Vagina (tissue), 2 donors: ENCODE results near the gene BCAM. TPM values are rescaled to one million over a fixed set of nuclear protein-coding genes. Genes with fewer than 3 reads are reported as not detected.

ENCODE experiments used
- DNase-seq, 2 donors: peaks; one replicate each; pipeline ENCODE4 v3.0.0-alpha.2; 2017; ENCODE audit errors: extremely low spot score in 2 of 2
- H3K27ac ChIP-seq: fragments of 200-600 bp; sonication (generic); one replicate; pipeline ENCODE4 v1.5.1; 2019
- H3K27me3 ChIP-seq: fragments of 200-600 bp; sonication (generic); one replicate; pipeline ENCODE4 v1.5.1; 2019
- H3K36me3 ChIP-seq, 2 donors: fragments of 200-600 bp; sonication (generic); one replicate each; pipeline ENCODE4 v1.5.1; 2017 to 2019
- H3K4me1 ChIP-seq: fragments of 200-600 bp; sonication (generic); one replicate; pipeline ENCODE4 v1.5.1; 2019
- H3K4me3 ChIP-seq, 2 donors: fragments of 200-600 bp; sonication (generic); 1 replicate in 1 of 2; 2 replicates in 1 of 2; pipeline ENCODE4 v1.5.1; 2016 to 2019
- H3K9me3 ChIP-seq: fragments of 200-600 bp; sonication (generic); one replicate; pipeline ENCODE4 v1.5.1; 2019
- POLR2A ChIP-seq, 2 donors: fragments of 450-650 bp; IDR thresholded peaks; one replicate each; pipeline ENCODE4 v1.6.1; 2017; ENCODE audit warnings: antibody characterized with exemption in 2 of 2, mild to moderate bottlenecking in 2 of 2, moderate library complexity in 2 of 2
- POLR2AphosphoS5 ChIP-seq, 2 donors: sonication (generic); formaldehyde crosslinking; IDR thresholded peaks; one replicate each; pipeline ENCODE4 v1.9.0; 2017; ENCODE audit warnings: antibody characterized with exemption in 2 of 2, mild to moderate bottlenecking in 2 of 2, low read depth in 1 of 2; ENCODE audit not compliant: insufficient read depth in 1 of 2
- intact Hi-C: fragments of 100-400 bp; cut with DNase I; formaldehyde crosslinking; loops from one replicate; pipeline ENCODE4 v1.15.1; 2023
- total RNA-seq: library from RNA; depleted of rRNA; stranded (reverse); fragments of >200 nt; gene quantifications from one replicate; pipeline ENCODE4 v1.2.3, GENCODE V29; 2016
- TF ChIP-seq, protein P1 (sequence below), 3 experiments: fragments of 450-650 bp in 2 of 3; fragments of 200-600 bp in 1 of 3; sonication (generic) in 1 of 3; IDR thresholded peaks; one replicate each; pipeline ENCODE4 v1.5.1; 2017 to 2019; ENCODE audit warnings: antibody characterized with exemption in 3 of 3, mild to moderate bottlenecking in 2 of 3, moderate library complexity in 2 of 3

BCAM gene
- total RNA-seq, 1 donor from 2014 or later = 57.2 TPM

DNA sequence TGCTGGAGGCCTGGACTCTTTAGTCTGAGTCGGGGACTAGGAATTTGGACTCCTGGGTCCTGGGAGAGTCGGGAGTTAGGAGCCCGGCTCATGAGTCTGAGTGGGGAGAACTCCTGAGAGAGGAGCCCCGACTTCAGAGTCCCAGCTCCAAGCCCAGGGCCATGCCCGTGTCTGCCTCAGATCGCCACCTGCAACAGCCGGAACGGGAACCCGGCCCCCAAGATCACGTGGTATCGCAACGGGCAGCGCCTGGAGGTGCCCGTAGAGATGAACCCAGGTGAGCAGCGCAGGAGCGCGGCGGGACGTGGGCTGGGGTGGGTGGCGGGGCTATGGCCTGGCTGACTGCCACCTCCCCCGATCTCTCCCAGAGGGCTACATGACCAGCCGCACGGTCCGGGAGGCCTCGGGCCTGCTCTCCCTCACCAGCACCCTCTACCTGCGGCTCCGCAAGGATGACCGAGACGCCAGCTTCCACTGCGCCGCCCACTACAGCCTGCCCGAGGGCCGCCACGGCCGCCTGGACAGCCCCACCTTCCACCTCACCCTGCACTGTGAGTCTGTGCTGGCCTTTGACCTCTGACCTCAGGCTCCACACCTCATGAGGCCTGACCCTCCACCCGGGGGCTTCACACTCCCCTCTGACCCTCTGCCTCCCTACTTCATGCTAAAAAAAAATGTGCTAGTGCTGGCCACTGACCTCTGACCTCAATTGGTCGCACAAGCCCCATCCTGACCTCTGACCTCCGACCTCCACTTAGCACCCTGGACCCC lies 4.4 kb downstream of the BCAM start:
- Histone ChIP-seq H3K27me3 (no peaks in the 10 kb centered on the region), H3K4me1 (peaks cover 31% of the 10 kb centered on the region), H3K27ac (no peak overlapping the region), H3K9me3 (no peaks in the 10 kb centered on the region), H3K36me3 (peaks cover 0 to 17% of the 10 kb centered on the region in 2 donors), H3K4me3 (no peak overlapping the region)
- no peak for DNase-seq
- no peak for TF ChIP-seq POLR2AphosphoS5 (IDR thresholded peaks at IDR 0.05; ENCODE audit: insufficient read depth in 1 of 2, low read depth in 1 of 2)
- no peak for TF ChIP-seq POLR2A (IDR thresholded peaks at IDR 0.05)
- TF ChIP-seq, protein P1, sequence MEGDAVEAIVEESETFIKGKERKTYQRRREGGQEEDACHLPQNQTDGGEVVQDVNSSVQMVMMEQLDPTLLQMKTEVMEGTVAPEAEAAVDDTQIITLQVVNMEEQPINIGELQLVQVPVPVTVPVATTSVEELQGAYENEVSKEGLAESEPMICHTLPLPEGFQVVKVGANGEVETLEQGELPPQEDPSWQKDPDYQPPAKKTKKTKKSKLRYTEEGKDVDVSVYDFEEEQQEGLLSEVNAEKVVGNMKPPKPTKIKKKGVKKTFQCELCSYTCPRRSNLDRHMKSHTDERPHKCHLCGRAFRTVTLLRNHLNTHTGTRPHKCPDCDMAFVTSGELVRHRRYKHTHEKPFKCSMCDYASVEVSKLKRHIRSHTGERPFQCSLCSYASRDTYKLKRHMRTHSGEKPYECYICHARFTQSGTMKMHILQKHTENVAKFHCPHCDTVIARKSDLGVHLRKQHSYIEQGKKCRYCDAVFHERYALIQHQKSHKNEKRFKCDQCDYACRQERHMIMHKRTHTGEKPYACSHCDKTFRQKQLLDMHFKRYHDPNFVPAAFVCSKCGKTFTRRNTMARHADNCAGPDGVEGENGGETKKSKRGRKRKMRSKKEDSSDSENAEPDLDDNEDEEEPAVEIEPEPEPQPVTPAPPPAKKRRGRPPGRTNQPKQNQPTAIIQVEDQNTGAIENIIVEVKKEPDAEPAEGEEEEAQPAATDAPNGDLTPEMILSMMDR (IDR thresholded peaks at IDR 0.05) = no peak
- intact Hi-C loops = no loop called here

DNA sequence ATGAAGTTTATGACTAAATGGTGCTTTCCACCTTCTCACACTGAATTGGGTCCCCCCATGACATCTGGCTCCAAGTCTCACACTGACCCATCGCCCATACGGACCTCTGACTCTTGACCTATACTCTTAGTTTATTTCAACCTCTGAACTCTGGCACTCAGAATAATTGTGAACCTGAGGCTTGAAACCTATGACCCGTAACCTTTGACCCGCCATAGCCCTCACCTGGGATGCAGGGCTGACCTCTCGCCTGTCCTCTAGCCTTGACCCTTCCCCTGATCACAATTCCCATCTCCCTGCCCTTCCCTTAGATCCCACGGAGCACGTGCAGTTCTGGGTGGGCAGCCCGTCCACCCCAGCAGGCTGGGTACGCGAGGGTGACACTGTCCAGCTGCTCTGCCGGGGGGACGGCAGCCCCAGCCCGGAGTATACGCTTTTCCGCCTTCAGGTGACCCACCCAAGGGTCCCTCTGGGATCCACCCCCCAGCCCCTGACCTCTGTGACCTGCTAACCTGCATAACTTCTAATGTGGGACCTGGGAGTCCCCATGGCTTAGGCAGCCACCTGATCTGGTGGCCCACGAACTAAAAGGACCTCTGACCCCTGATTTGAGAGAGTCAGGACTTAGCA lies 5.1 kb downstream of the BCAM start:
- intact Hi-C loops = no loop called here
- no peaks in the 10 kb centered on the region for H3K9me3 ChIP-seq

DNA sequence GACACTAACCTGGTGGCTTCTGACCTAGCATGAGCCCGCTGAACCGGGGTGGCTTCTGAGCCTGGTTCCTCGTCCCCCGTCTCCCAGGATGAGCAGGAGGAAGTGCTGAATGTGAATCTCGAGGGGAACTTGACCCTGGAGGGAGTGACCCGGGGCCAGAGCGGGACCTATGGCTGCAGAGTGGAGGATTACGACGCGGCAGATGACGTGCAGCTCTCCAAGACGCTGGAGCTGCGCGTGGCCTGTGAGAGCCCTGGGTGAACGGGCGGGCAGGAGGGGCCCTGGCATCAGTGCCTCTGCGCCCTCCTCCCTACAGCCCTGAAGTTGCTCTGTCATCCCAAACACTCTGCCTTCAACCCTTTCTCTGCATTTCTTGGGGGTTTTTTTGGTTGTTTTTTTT lies 5.6 kb downstream of the BCAM start:
- no peak for DNase-seq
- Histone ChIP-seq H3K4me1 (peaks cover 21% of the 10 kb centered on the region), H3K36me3 (peaks cover 0 to 17% of the 10 kb centered on the region in 2 donors), H3K9me3 (no peaks in the 10 kb centered on the region), H3K27ac (no peak overlapping the region), H3K27me3 (no peaks in the 10 kb centered on the region), H3K4me3 (no peak overlapping the region)
- no peak for TF ChIP-seq POLR2A (IDR thresholded peaks at IDR 0.05)
- TF ChIP-seq, protein P1 (IDR thresholded peaks at IDR 0.05) = no peak
- no peak for TF ChIP-seq POLR2AphosphoS5 (IDR thresholded peaks at IDR 0.05; ENCODE audit: insufficient read depth in 1 of 2, low read depth in 1 of 2)
- intact Hi-C loops = no loop called here

More for the DNA sequence above, 5.1 kb downstream of the BCAM start:
- Histone ChIP-seq H3K4me3 (no peak overlapping the region), H3K27me3 (no peaks in the 10 kb centered on the region), H3K36me3 (peaks cover 0 to 17% of the 10 kb centered on the region in 2 donors), H3K27ac (no peak overlapping the region), H3K4me1 (peaks cover 26% of the 10 kb centered on the region)
- no peak for TF ChIP-seq POLR2AphosphoS5 (IDR thresholded peaks at IDR 0.05; ENCODE audit: insufficient read depth in 1 of 2, low read depth in 1 of 2)
- no peak for TF ChIP-seq POLR2A (IDR thresholded peaks at IDR 0.05)
- TF ChIP-seq, protein P1 (IDR thresholded peaks at IDR 0.05) = no peak
- DNase-seq = no peak

DNA sequence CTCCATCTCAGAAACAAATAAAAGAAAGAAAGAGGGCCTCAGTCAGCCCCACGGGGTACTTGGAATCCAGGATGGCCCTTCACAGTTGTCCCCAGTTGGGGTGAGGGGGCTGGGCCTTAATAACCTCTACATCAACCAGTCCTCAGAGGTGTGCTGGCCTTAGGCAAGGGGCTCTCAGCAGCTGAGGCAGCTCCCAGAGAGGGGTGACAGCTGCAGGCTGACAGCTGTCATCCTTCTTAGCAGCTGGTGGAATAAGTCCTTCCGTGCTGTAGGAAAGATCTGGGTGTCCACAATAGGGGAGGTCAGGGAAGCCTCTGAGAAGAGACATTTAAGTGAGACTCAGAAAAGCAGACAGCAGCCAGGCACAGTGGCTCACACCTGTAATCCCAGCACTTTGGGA lies 7.4 kb downstream of the BCAM start:
- TF ChIP-seq, protein P1 (IDR thresholded peaks at IDR 0.05) = no peak
- no peak for TF ChIP-seq POLR2A (IDR thresholded peaks at IDR 0.05)
- TF ChIP-seq POLR2AphosphoS5 (IDR thresholded peaks at IDR 0.05; ENCODE audit: insufficient read depth in 1 of 2, low read depth in 1 of 2) = no peak
- no peak for DNase-seq
- intact Hi-C loops = no loop called here
- Histone ChIP-seq H3K36me3 (peaks cover 0 to 16% of the 10 kb centered on the region in 2 donors), H3K4me3 (no peak overlapping the region), H3K27ac (no peak overlapping the region), H3K9me3 (no peaks in the 10 kb centered on the region), H3K27me3 (no peaks in the 10 kb centered on the region), H3K4me1 (peaks cover 11% of the 10 kb centered on the region)
